CD14-positive monocyte (primary cell): ENCODE results near the gene TBC1D7. TPM values are rescaled to one million over a fixed set of nuclear protein-coding genes. Genes with fewer than 3 reads are reported as not detected.

Source experiments
- DNase-seq, 3 donors: peaks; one replicate each; pipeline ENCODE4 v3.0.0-alpha.2; 2011 to 2022
- H2AFZ ChIP-seq: 2 replicates; pipeline ENCODE4 v1.6.0; 2012; ENCODE audit warnings: mild to moderate bottlenecking, low read depth, low read length, inconsistent platforms; ENCODE audit not compliant: insufficient read depth, poor library complexity, severe bottlenecking
- H3K27ac ChIP-seq, 2 donors: 1 replicate in 1 of 2; 2 replicates in 1 of 2; pipeline ENCODE4 v1.5.1; 2012 to 2013; ENCODE audit warnings: low read length in 2 of 2, control low read depth in 1 of 2, inconsistent platforms in 1 of 2, low read depth in 1 of 2, mild to moderate bottlenecking in 1 of 2
- H3K27me3 ChIP-seq, 2 donors: one replicate each; pipeline versions ENCODE4 v1.6.0 to v1.6.1; 2011 to 2013; ENCODE audit warnings: low read length in 2 of 2; ENCODE audit not compliant: control insufficient read depth in 2 of 2, insufficient read depth in 2 of 2
- H3K36me3 ChIP-seq, 2 donors: replicated peaks in 1 of 2; 1 replicate in 1 of 2; 2 replicates in 1 of 2; pipeline versions ENCODE4 v1.5.1 to v1.6.1; 2012 to 2013; ENCODE audit warnings: low read length in 2 of 2, control low read depth in 1 of 2, inconsistent platforms in 1 of 2, mild to moderate bottlenecking in 1 of 2; ENCODE audit not compliant: insufficient read depth in 2 of 2, control insufficient read depth in 1 of 2
- H3K4me1 ChIP-seq, 2 donors: 1 replicate in 1 of 2; 2 replicates in 1 of 2; pipeline versions ENCODE4 v1.5.1 to v1.6.1; 2012 to 2013; ENCODE audit warnings: low read length in 2 of 2, control low read depth in 1 of 2, inconsistent platforms in 1 of 2, mild to moderate bottlenecking in 1 of 2, moderate library complexity in 1 of 2; ENCODE audit not compliant: insufficient read depth in 2 of 2, control insufficient read depth in 1 of 2
- H3K4me2 ChIP-seq: replicated peaks from 2 replicates; pipeline ENCODE3; 2012; ENCODE audit warnings: low read length, moderate library complexity, mild to moderate bottlenecking; ENCODE audit not compliant: poor library complexity, severe bottlenecking; ENCODE audit errors: extremely low read depth
- H3K4me3 ChIP-seq, 3 experiments: fragments of 200-600 bp in 1 of 3; sonication (generic) in 1 of 3; replicated peaks in 1 of 3; 1 replicate in 2 of 3; 2 replicates in 1 of 3; pipeline ENCODE4 v1.5.1; 2011 to 2013; ENCODE audit warnings: low read length in 3 of 3, mild to moderate bottlenecking in 3 of 3, control low read depth in 2 of 3, low read depth in 2 of 3, inconsistent platforms in 1 of 3, moderate library complexity in 1 of 3
- H3K79me2 ChIP-seq: 2 replicates; pipeline ENCODE4 v1.6.0; 2012; ENCODE audit warnings: mild to moderate bottlenecking, control low read depth, inconsistent platforms, low read length, moderate library complexity; ENCODE audit not compliant: insufficient read depth
- H3K9ac ChIP-seq: 2 replicates; pipeline ENCODE4 v1.6.0; 2017; ENCODE audit warnings: low read length, mild to moderate bottlenecking; ENCODE audit not compliant: insufficient read depth, poor library complexity, severe bottlenecking
- H3K9me3 ChIP-seq, 2 donors: replicated peaks in 1 of 2; 1 replicate in 1 of 2; 2 replicates in 1 of 2; pipeline versions ENCODE4 v1.5.1 to v1.6.1; 2012 to 2013; ENCODE audit warnings: low read length in 2 of 2, control low read depth in 1 of 2; ENCODE audit not compliant: control insufficient read depth in 1 of 2, insufficient read depth in 1 of 2
- H4K20me1 ChIP-seq: 2 replicates; pipeline ENCODE4 v1.6.0; 2012; ENCODE audit warnings: mild to moderate bottlenecking, low read length, control low read depth, moderate library complexity; ENCODE audit not compliant: insufficient read depth
- H3K27ac Mint-ChIP-seq, 7 donors: one replicate each; pipeline ENCODE4 v1.8.0; 2020; ENCODE audit warnings: mild to moderate bottlenecking in 7 of 7, mixed read lengths in 7 of 7, moderate library complexity in 6 of 7, inconsistent platforms in 2 of 7
- H3K27me3 Mint-ChIP-seq, 3 donors: one replicate each; pipeline ENCODE4 v1.8.0; 2021 to 2022; ENCODE audit warnings: low read depth in 3 of 3, mild to moderate bottlenecking in 3 of 3, mixed read lengths in 3 of 3, moderate library complexity in 3 of 3, inconsistent platforms in 1 of 3
- H3K36me3 Mint-ChIP-seq, 2 donors: one replicate each; pipeline ENCODE4 v1.8.0; 2020; ENCODE audit warnings: mixed read lengths in 2 of 2, inconsistent platforms in 1 of 2, mild to moderate bottlenecking in 1 of 2
- H3K4me1 Mint-ChIP-seq: one replicate; pipeline ENCODE4 v1.8.0; 2020; ENCODE audit warnings: mild to moderate bottlenecking, mixed read lengths
- H3K4me3 Mint-ChIP-seq, 2 donors: one replicate each; pipeline ENCODE4 v1.8.0; 2020; ENCODE audit warnings: mild to moderate bottlenecking in 2 of 2, mixed read lengths in 2 of 2, moderate library complexity in 1 of 2
- H3K9me3 Mint-ChIP-seq, 7 donors: one replicate each; pipeline ENCODE4 v1.8.0; 2020 to 2022; ENCODE audit warnings: mixed read lengths in 7 of 7, mild to moderate bottlenecking in 6 of 7, moderate library complexity in 6 of 7, inconsistent platforms in 2 of 7
- WGBS: methylation state at CpG from one replicate; pipeline ENCODE4 v1.1.5; 2013; ENCODE audit warnings: missing lambda C conversion rate; ENCODE audit not compliant: insufficient coverage; 5-methylcytosine and 5-hydroxymethylcytosine counted together
- intact Hi-C, 2 donors: fragments of 100-400 bp; cut with micrococcal nuclease; formaldehyde crosslinking; loops; one replicate each; pipeline versions ENCODE4 v1.15.0 to v1.15.1; 2023
- polyA plus RNA-seq, 3 donors: library from polyadenylated mRNA; depleted of rRNA in 1 of 3; unstranded in 2 of 3; stranded (reverse) in 1 of 3; fragments of 300-500 nt in 2 of 3; fragments of >200 nt in 1 of 3; fragmentation: Illumina TruSeq in 2 of 3; gene quantifications; 1 replicate in 2 of 3; 2 replicates in 1 of 3; pipeline ENCODE4 v1.2.3, GENCODE V29; 2012 to 2021
- TF ChIP-seq, protein P1 (sequence below): fragments of 200-600 bp; IDR thresholded peaks from one replicate; pipeline ENCODE4 v1.8.0; 2022; ENCODE audit warnings: antibody characterized with exemption, mild to moderate bottlenecking

The TBC1D7 gene
- polyA plus RNA-seq, 3 donors = 12.2 to 34.3 (median 34.3) TPM

DNA sequence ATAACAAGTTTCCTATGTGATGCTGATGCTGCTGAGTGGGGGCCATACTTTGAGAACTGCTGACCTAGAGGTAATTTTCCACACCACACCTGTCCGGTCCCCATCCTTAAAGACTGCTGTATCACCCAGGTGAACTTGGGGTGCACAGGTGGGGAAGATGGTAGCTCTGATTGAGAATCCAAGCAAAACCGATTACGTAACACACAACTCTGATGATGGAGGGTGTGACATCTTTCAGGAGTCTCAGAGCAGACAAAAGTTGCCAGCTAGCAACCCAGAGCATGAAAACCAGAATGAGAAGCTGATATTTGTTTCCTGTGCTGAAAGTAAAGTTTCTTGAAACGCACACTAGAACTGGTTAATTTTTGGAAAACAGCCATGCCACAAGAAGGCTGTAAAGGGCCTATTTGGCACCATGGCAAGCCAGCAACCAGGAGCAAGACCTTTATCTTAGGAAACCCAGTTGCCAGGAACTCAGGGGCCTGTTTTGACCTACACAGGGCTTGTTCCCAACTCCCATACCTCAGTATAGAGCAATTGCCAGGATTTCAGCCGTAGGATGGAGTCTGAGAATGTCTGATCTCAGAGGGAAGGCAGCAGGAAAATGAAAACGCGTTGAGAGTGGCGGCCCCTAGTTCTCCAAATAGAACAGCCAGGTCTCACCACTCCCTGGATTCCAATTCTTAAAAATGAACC is 21.6 kb upstream of the TBC1D7 start:
- H3K9me3 ChIP-seq = no peaks in the 10 kb centered on the region
- no peak overlapping the region for H3K4me3 ChIP-seq
- Mint-ChIP-seq H3K4me3 (no peak overlapping the region), H3K9me3 (peaks cover 0 to 3% (median 0%) of the 10 kb centered on the region in 7 donors), H3K36me3 (no peaks in the 10 kb centered on the region), H3K4me1 (peaks cover 16% of the 10 kb centered on the region), H3K27me3 (peaks cover 0 to 6% (median 2%) of the 10 kb centered on the region in 3 donors), H3K27ac (no peak overlapping the region)
- peaks cover 16 to 18% of the 10 kb centered on the region in 2 donors for H3K4me1 ChIP-seq
- no peak for DNase-seq
- TF ChIP-seq, protein P1, sequence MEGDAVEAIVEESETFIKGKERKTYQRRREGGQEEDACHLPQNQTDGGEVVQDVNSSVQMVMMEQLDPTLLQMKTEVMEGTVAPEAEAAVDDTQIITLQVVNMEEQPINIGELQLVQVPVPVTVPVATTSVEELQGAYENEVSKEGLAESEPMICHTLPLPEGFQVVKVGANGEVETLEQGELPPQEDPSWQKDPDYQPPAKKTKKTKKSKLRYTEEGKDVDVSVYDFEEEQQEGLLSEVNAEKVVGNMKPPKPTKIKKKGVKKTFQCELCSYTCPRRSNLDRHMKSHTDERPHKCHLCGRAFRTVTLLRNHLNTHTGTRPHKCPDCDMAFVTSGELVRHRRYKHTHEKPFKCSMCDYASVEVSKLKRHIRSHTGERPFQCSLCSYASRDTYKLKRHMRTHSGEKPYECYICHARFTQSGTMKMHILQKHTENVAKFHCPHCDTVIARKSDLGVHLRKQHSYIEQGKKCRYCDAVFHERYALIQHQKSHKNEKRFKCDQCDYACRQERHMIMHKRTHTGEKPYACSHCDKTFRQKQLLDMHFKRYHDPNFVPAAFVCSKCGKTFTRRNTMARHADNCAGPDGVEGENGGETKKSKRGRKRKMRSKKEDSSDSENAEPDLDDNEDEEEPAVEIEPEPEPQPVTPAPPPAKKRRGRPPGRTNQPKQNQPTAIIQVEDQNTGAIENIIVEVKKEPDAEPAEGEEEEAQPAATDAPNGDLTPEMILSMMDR = no peak
- H4K20me1 ChIP-seq = no peaks in the 10 kb centered on the region
- H3K27me3 ChIP-seq = no peaks in the 10 kb centered on the region
- no peak overlapping the region for H3K4me2 ChIP-seq
- H3K9ac ChIP-seq = no peak overlapping the region
- WGBS = 72% methylated on average over 6 of the region's 8 CpGs
- no peak overlapping the region for H2AFZ ChIP-seq
- no peaks in the 10 kb centered on the region for H3K36me3 ChIP-seq
- no peak overlapping the region for H3K27ac ChIP-seq
- intact Hi-C loops = loop anchor here (10.0 kb wide), 2 partner anchors 125 to 195 kb away; no protein-coding TSS in a partner anchor
- H3K79me2 ChIP-seq = no peaks in the 10 kb centered on the region

DNA sequence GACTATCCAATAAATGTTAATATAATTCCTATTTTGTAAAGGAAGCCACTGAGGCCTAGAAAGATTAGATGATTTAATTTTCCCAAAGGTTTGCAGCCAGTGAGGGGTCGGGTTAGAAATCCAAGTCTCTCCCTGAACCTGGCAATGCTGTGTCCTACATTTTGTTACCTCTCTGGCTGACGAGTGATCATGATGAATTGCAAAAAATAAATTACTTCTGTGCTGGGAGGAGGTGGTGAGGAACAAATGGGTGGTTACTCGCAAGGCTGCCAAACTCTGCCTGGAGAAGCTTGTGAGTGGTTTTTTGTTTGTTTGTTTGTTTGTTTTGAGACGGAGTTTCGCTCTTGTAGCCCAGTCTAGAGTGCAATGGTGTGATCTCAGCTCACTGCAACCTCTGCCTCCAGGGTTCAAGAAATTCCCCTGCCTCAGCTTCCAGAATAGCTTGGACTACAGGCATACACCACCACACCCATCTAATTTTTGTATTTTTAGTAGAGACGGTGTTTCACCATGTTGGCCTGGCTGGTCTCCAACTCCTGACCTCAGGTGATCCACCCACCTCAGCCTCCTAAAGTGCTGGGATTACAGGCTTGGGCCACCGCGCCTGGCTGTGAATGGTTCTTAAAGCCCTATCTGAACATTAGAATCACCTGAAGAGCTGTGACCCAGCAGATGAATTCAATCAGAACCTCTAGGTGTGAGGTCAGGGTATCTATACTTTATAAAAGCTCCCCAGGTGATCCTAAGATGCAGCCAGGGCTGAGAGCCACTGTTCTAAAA is 20.2 kb upstream of the TBC1D7 start:
- Histone ChIP-seq H3K27me3 (no peaks in the 10 kb centered on the region), H2AFZ (no peak overlapping the region), H3K4me3 (no peak overlapping the region), H3K27ac (no peak overlapping the region), H3K4me2 (no peak overlapping the region), H3K79me2 (no peaks in the 10 kb centered on the region), H3K36me3 (no peaks in the 10 kb centered on the region), H3K4me1 (peaks cover 1 to 4% of the 10 kb centered on the region in 2 donors), H4K20me1 (no peaks in the 10 kb centered on the region), H3K9ac (no peak overlapping the region), H3K9me3 (peaks cover 0 to 5% of the 10 kb centered on the region in 2 donors)
- no peak overlapping the region for H3K4me3 Mint-ChIP-seq
- peaks cover 2% of the 10 kb centered on the region for H3K4me1 Mint-ChIP-seq
- 93% methylated on average over 6 of the region's 8 CpGs for WGBS
- no peak overlapping the region for H3K27ac Mint-ChIP-seq
- peaks cover 0 to 5% (median 3%) of the 10 kb centered on the region in 7 donors for H3K9me3 Mint-ChIP-seq
- DNase-seq = no peak
- no peaks in the 10 kb centered on the region for H3K36me3 Mint-ChIP-seq
- H3K27me3 Mint-ChIP-seq = peaks cover 0 to 6% (median 2%) of the 10 kb centered on the region in 3 donors
- TF ChIP-seq, protein P1 = no peak
- intact Hi-C loops = loop anchor here (10.0 kb wide), 2 partner anchors 126 to 196 kb away; no protein-coding TSS in a partner anchor
